Measurements from ENCODE around the gene BCL2L1.

GRCh38 chr20:31721408-31722256 is 1.0 kb downstream of the BCL2L1 start:
- TF ChIP-seq ZNF622 (IDR thresholded peaks at IDR 0.05) (no peak), RFX5 (IDR thresholded peaks at IDR 0.05; ENCODE audit: low read depth, low read length) (no peak), CTCF (IDR thresholded peaks at IDR 0.05 in 2 of 3, conservative IDR thresholded peaks at IDR 0.05 in 1 of 3; ENCODE audit: control insufficient read depth in 2 of 3, extremely low read depth in 1 of 3, insufficient read depth in 1 of 3, low read depth in 3 of 3, low read length in 3 of 3) (no peak), SPI1 (IDR thresholded peaks at IDR 0.05; ENCODE audit: borderline replicate concordance, insufficient read depth, low read depth, low read length) (no peak), IKZF1 (conservative IDR thresholded peaks at IDR 0.05) (no peak), CREB1 (IDR thresholded peaks at IDR 0.05; ENCODE audit: low read depth) (no peak), HDAC6 (IDR thresholded peaks at IDR 0.05; ENCODE audit: unreplicated experiment) (no peak)
